Kidney (tissue), 14 donors: ENCODE measurements around the gene ABL1. TPM values are rescaled to one million over a fixed set of nuclear protein-coding genes. Genes with fewer than 3 reads are reported as not detected.
A peak's percentile ranks its signal among the peaks of the same experiment; 100 is the strongest.

ENCODE experiments used
- DNase-seq, 5 donors: peaks; one replicate each; pipeline ENCODE4 v3.0.0-alpha.2; 2013 to 2020
- FAIRE-seq: peaks from 2 replicates; lab custom pipeline; 2012; peaks lifted over from hg19 to GRCh38; lab: Jason Lieb, UNC
- H3K27ac ChIP-seq, 2 donors: one replicate each; pipeline ENCODE4 v1.7.0; 2013; ENCODE audit warnings: low read depth in 2 of 2, low read length in 2 of 2, inconsistent platforms in 1 of 2
- H3K27me3 ChIP-seq: one replicate; pipeline ENCODE4 v1.7.1; 2013; ENCODE audit warnings: low read length, inconsistent platforms; ENCODE audit not compliant: control insufficient read depth, insufficient read depth
- H3K36me3 ChIP-seq, 3 donors: one replicate each; pipeline versions ENCODE4 v1.7.0 to v1.7.1; 2013; ENCODE audit warnings: low read length in 3 of 3, control low read depth in 1 of 3, inconsistent platforms in 1 of 3; ENCODE audit not compliant: insufficient read depth in 3 of 3, control insufficient read depth in 2 of 3
- H3K4me1 ChIP-seq, 3 donors: one replicate each; pipeline versions ENCODE4 v1.7.0 to v1.7.1; 2013; ENCODE audit warnings: low read length in 3 of 3, inconsistent platforms in 1 of 3, low read depth in 1 of 3; ENCODE audit not compliant: control insufficient read depth in 2 of 3, insufficient read depth in 2 of 3
- H3K4me3 ChIP-seq, 3 donors: one replicate each; pipeline versions ENCODE4 v1.7.0 to v1.8.1; 2013; ENCODE audit warnings: low read length in 3 of 3, control low read depth in 1 of 3, inconsistent platforms in 1 of 3
- H3K9ac ChIP-seq, 3 donors: one replicate each; pipeline versions ENCODE4 v1.7.0 to v1.7.1; 2013; ENCODE audit warnings: low read length in 3 of 3, control low read depth in 1 of 3, inconsistent platforms in 1 of 3
- H3K9me3 ChIP-seq, 3 donors: one replicate each; pipeline versions ENCODE4 v1.7.0 to v1.7.1; 2013; ENCODE audit warnings: low read length in 3 of 3, control low read depth in 1 of 3, inconsistent platforms in 1 of 3; ENCODE audit not compliant: control insufficient read depth in 2 of 3, insufficient read depth in 1 of 3
- CTCF ChIP-seq: IDR thresholded peaks from 3 replicates; pipeline ENCODE4 v1.5.1; 2012; ENCODE audit warnings: mild to moderate bottlenecking, moderate library complexity, borderline replicate concordance; ENCODE audit not compliant: insufficient read depth; ENCODE audit errors: extremely low read depth
- intact Hi-C: fragments of 100-400 bp; cut with DNase I; formaldehyde crosslinking; loops from one replicate; pipeline ENCODE4 v1.11.1; 2022
- polyA plus RNA-seq: library from polyadenylated mRNA; stranded (reverse); fragments of 350-450 nt; fragmentation: Illumina TruSeq; extraction: RNeasy Lipid Tissue Mini Kit (QIAGEN cat#74804); gene quantifications from one replicate; pipeline ENCODE4 v1.2.3, GENCODE V29; 2014; ENCODE audit warnings: low read depth, low replicate concordance; ENCODE audit not compliant: insufficient read depth
- total RNA-seq: library from RNA; stranded (reverse); fragmentation: NEBNext Ultra II Directional; extraction: Animal tissue kit (Norgen Biotek cat#: 25700); gene quantifications from one replicate; pipeline ENCODE4 v1.2.1, GENCODE V29; 2021
- donor health status: control.
- donor health status: control.
- donor health status: control.
- donor health status: control.
- donor health status: control.
- donor health status: DM: yes; HTN: yes; CAD: no.
- donor health status: Normal renal cell carcinoma (clear cell type).

ABL1 gene
- total and polyA plus RNA-seq, 2 donors from 2014 or later, result 15.0 to 63.6 TPM

- Histone ChIP-seq H3K4me1 (no peaks in the 10 kb centered on the region), H3K9me3 (no peaks in the 10 kb centered on the region), H3K9ac (no peak overlapping the region), H3K27me3 (peaks cover 3% of the 10 kb centered on the region), H3K27ac (no peak overlapping the region), H3K4me3 (no peak overlapping the region), H3K36me3 (no peaks in the 10 kb centered on the region)
- TF ChIP-seq CTCF, result no peak
- no peak for FAIRE-seq
- no peak for DNase-seq
- intact Hi-C loops, result loop anchor here (10.0 kb wide), 1 partner anchor 227 kb away; no protein-coding TSS in a partner anchor
Measured at GRCh38 chr9:130931508-130932254, 96.6 kb downstream of the ABL1 start.

DNA sequence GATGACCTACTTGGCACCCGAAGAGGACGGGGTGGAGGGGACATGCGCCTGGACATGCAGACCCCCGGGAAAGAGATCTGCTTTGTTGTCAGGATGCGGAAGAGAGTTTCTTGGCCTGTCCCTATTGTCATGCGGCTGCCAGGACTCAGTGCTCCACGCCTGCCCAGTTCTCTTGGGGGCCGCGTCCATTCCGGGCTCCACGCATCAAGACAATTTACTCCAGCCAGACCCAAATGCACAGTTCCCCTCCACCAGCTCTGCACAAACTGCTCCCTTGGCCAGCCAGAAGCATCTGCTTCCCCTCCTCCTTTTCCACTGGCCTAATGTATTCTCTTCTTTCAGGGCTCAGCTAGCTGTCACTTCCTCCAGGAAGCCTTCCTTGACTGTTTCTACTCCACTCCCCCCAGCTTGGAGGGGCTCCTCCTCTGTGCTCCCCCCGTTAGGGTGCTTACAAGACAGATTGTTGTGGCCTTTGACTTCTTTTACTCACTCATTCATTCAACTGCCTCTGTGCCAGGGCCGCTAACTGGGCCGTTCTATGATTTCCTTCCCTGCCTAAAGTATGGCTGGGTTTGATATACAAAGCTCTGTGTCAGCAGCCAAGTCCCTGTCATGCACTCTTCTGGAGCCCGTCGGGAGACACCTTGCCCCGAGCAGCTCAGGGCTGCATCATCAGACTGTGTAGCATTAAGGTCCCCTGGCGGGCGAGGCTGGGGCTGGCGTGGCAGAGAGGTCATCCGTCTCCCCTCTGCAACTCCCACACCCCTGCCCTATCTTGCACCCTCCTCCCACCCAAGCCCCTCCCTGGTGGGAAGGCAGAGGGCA, 97.4 kb downstream of the ABL1 start:
- no peak overlapping the region for H3K27ac ChIP-seq
- H3K4me3 ChIP-seq, result no peak overlapping the region
- TF ChIP-seq CTCF, result no peak
- H3K9ac ChIP-seq, result no peak overlapping the region
- FAIRE-seq, result no peak
- peak in 2 of 5 donors; percentile 39 to 55 for DNase-seq
- peaks cover 3% of the 10 kb centered on the region for H3K27me3 ChIP-seq
- H3K9me3 ChIP-seq, result no peaks in the 10 kb centered on the region
- no peaks in the 10 kb centered on the region for H3K36me3 ChIP-seq
- H3K4me1 ChIP-seq, result no peaks in the 10 kb centered on the region
- intact Hi-C loops, result loop anchor here (10.0 kb wide), 1 partner anchor 228 kb away; no protein-coding TSS in a partner anchor

DNA sequence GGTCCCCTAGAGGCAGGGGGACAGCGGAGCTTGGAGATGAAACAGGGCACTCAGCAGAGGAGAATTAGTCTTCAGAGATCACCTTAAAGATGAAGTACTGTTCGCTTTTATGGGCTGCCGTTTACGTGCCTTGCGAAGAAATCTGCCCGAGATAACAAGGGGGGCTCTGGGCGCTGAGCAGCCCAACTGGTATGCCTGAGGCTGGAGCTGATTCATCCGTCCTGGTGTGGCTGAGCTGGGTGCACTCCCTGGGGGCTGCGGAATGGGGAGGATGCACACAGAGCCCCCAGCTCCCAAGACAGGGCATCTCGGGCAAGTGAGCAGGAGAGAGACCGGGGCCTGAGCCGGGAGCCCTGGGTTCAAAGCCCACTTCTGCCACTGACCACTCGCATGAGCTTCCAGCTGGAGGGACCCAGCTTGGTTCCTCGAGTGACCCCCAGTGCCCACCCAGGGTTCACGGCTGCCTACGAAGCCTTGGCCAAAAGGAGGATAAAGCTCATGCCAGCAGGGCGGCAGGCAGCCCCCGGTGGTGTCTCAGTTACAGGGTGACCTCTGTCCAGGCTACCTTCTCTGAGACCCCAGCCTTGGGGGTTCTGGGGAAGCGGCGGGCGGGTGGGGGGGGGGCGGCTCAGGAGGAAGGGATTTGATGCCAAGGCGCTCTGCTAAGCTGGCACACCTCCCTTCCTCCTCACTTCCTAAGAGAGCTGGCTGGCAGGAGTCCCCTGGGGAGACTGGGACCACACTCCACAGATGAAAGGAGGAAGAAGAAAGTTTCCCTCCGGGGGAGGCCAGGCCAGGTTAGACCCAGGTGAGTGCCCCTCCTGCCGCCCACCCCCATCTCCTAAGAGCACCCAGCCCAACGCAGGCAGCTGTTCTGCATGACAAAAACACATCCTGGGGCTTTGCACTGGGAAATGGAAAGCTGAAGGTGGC, 98.3 kb downstream of the ABL1 start:
- H3K9ac ChIP-seq, result no peak overlapping the region
- H3K9me3 ChIP-seq, result no peaks in the 10 kb centered on the region
- no peaks in the 10 kb centered on the region for H3K36me3 ChIP-seq
- H3K4me3 ChIP-seq, result no peak overlapping the region
- H3K27ac ChIP-seq, result no peak overlapping the region
- H3K27me3 ChIP-seq, result peaks cover 8% of the 10 kb centered on the region
- H3K4me1 ChIP-seq, result no peaks in the 10 kb centered on the region
- no peak for TF ChIP-seq CTCF
- FAIRE-seq, result no peak
- intact Hi-C loops, result loop anchor here (10.0 kb wide), 1 partner anchor 229 kb away; no protein-coding TSS in a partner anchor
- peak in 1 of 5 donors; percentile 48 for DNase-seq
